Chondrocyte (in vitro differentiated cells): ENCODE results near the gene PDE3B. TPM values are rescaled to one million over a fixed set of nuclear protein-coding genes. Genes with fewer than 3 reads are reported as not detected.

Experiments
- DNase-seq: peaks from one replicate; pipeline ENCODE4 v3.0.0; 2021; ENCODE audit warnings: mixed read lengths, low spot score
- H3K27ac Mint-ChIP-seq: one replicate; pipeline ENCODE4 v1.8.0; 2021; ENCODE audit warnings: mild to moderate bottlenecking, moderate library complexity, mixed read lengths; ENCODE audit not compliant: unreplicated experiment
- H3K27me3 Mint-ChIP-seq: 2 replicates; pipeline ENCODE4 v1.8.0; 2021; ENCODE audit warnings: low read depth, mixed read lengths
- H3K36me3 Mint-ChIP-seq: 2 replicates; pipeline ENCODE4 v1.8.0; 2021; ENCODE audit warnings: low read depth, mixed read lengths
- H3K4me1 Mint-ChIP-seq: 2 replicates; pipeline ENCODE4 v1.8.0; 2021; ENCODE audit warnings: low read depth, mild to moderate bottlenecking, mixed read lengths
- H3K4me3 Mint-ChIP-seq: one replicate; pipeline ENCODE4 v1.8.0; 2021; ENCODE audit warnings: mild to moderate bottlenecking, moderate library complexity, mixed read lengths; ENCODE audit not compliant: unreplicated experiment
- H3K9me3 Mint-ChIP-seq: 2 replicates; pipeline ENCODE4 v1.8.0; 2021; ENCODE audit warnings: low read depth, mixed read lengths
- CTCF ChIP-seq: fragments of 200-600 bp; sonication (generic); IDR thresholded peaks from 2 replicates; pipeline ENCODE4 v1.5.0; 2021; ENCODE audit warnings: antibody characterized with exemption, mild to moderate bottlenecking, moderate library complexity
- total RNA-seq: library from RNA; stranded (reverse); gene quantifications from 3 replicates; pipeline ENCODE4 v1.2.1, GENCODE V29; 2021

The PDE3B gene
- total RNA-seq, 1 donor from 2014 or later, result 0.47 TPM

- peaks cover 2% of the 10 kb centered on the region for H3K36me3 Mint-ChIP-seq
- no peaks in the 10 kb centered on the region for H3K27me3 Mint-ChIP-seq
- DNase-seq, result peak; percentile 89
- H3K9me3 Mint-ChIP-seq, result peaks cover 2% of the 10 kb centered on the region
- TF ChIP-seq CTCF, result no peak
- peak overlapping the region; percentile 95 for H3K27ac Mint-ChIP-seq
- H3K4me3 Mint-ChIP-seq, result peak overlapping the region; percentile 99
- peaks cover 28% of the 10 kb centered on the region for H3K4me1 Mint-ChIP-seq
Observed at GRCh38 chr11:14891143-14892035, 247.8 kb downstream of the PDE3B start.

GRCh38 chr11:14892036-14892556 is 248.5 kb downstream of the PDE3B start, which contains the start of gene CYP2R1:
TSS of gene CYP2R1 (minus strand) at chr11:14892231. CDS start at chr11:14892205, 26 bp downstream.
- Mint-ChIP-seq H3K27me3 (no peaks in the 10 kb centered on the region), H3K9me3 (peaks cover 2% of the 10 kb centered on the region), H3K36me3 (peaks cover 2% of the 10 kb centered on the region), H3K27ac (peak within 1 kb of the TSS; percentile 95), H3K4me1 (peaks cover 28% of the 10 kb centered on the region), H3K4me3 (peak within 1 kb of the TSS; percentile 99)
- TF ChIP-seq CTCF, result peak; percentile 29
- DNase-seq, result peak; percentile 96

- H3K9me3 Mint-ChIP-seq, result peaks cover 2% of the 10 kb centered on the region
- peaks cover 28% of the 10 kb centered on the region for H3K4me1 Mint-ChIP-seq
- DNase-seq, result no peak
- H3K4me3 Mint-ChIP-seq, result peak overlapping the region; percentile 99
- H3K36me3 Mint-ChIP-seq, result peaks cover 2% of the 10 kb centered on the region
- no peak for TF ChIP-seq CTCF
- peak overlapping the region; percentile 83 for H3K27ac Mint-ChIP-seq
- no peaks in the 10 kb centered on the region for H3K27me3 Mint-ChIP-seq
Observed at GRCh38 chr11:14892577-14892976, 249.0 kb downstream of the PDE3B start.

GRCh38 chr11:14894657-14895598 is 251.3 kb downstream of the PDE3B start:
- Mint-ChIP-seq H3K4me1 (peaks cover 15% of the 10 kb centered on the region), H3K27me3 (no peaks in the 10 kb centered on the region), H3K9me3 (no peaks in the 10 kb centered on the region), H3K27ac (peak overlapping the region; percentile 52), H3K36me3 (no peaks in the 10 kb centered on the region), H3K4me3 (no peak overlapping the region)
- no peak for DNase-seq
- TF ChIP-seq CTCF, result no peak

GRCh38 chr11:14898355-14898754 is 254.8 kb downstream of the PDE3B start:
- Mint-ChIP-seq H3K36me3 (no peaks in the 10 kb centered on the region), H3K27me3 (no peaks in the 10 kb centered on the region), H3K27ac (no peak overlapping the region), H3K4me3 (no peak overlapping the region), H3K4me1 (peaks cover 11% of the 10 kb centered on the region), H3K9me3 (no peaks in the 10 kb centered on the region)
- DNase-seq, result no peak
- TF ChIP-seq CTCF, result no peak
